MM.1S (cell line): ENCODE results near the gene SMARCD3.

Experiments
- DNase-seq: peaks from one replicate; pipeline ENCODE4 v3.0.0-alpha.2; 2015
- H2AFZ ChIP-seq: fragments of 300-600 bp; sonication (generic); 2 replicates; pipeline ENCODE4 v1.6.0; 2016; ENCODE audit warnings: antibody characterized with exemption, low read length
- H3F3A ChIP-seq: fragments of 300-600 bp; sonication (generic); 2 replicates; pipeline ENCODE4 v1.6.1; 2016; ENCODE audit warnings: mild to moderate bottlenecking, antibody characterized with exemption, low read length, moderate library complexity, mixed read lengths; ENCODE audit not compliant: insufficient read depth
- H3K27ac ChIP-seq: fragments of 300-600 bp; sonication (generic); 2 replicates; pipeline ENCODE4 v1.5.1; 2016; ENCODE audit warnings: mild to moderate bottlenecking, low read length
- H3K27me3 ChIP-seq: fragments of 300-600 bp; sonication (generic); replicated peaks from 2 replicates; pipeline ENCODE4 v1.6.0; 2016; ENCODE audit warnings: low read length; ENCODE audit not compliant: insufficient read depth
- H3K36me3 ChIP-seq: fragments of 300-600 bp; sonication (generic); replicated peaks from 2 replicates; pipeline ENCODE4 v1.6.1; 2016; ENCODE audit warnings: mild to moderate bottlenecking, low read length, mixed read lengths; ENCODE audit not compliant: insufficient read depth
- H3K4me1 ChIP-seq: fragments of 300-600 bp; sonication (generic); 2 replicates; pipeline ENCODE4 v1.6.1; 2016; ENCODE audit warnings: low read length, mixed read lengths
- H3K4me2 ChIP-seq: fragments of 300-600 bp; sonication (generic); 2 replicates; pipeline ENCODE4 v1.6.0; 2016; ENCODE audit warnings: low read depth, low read length
- H3K4me3 ChIP-seq: fragments of 300-600 bp; sonication (generic); 2 replicates; pipeline ENCODE4 v1.5.1; 2016; ENCODE audit warnings: low read length, mixed read lengths
- H3K79me2 ChIP-seq: fragments of 300-600 bp; sonication (generic); 2 replicates; pipeline ENCODE4 v1.6.1; 2016; ENCODE audit warnings: mixed run types, low read length, mixed read lengths
- H3K9ac ChIP-seq: fragments of 300-600 bp; sonication (generic); 2 replicates; pipeline ENCODE4 v1.6.1; 2016; ENCODE audit warnings: low read length, mixed read lengths
- H3K9me2 ChIP-seq: fragments of 300-600 bp; sonication (generic); replicated peaks from 2 replicates; pipeline ENCODE4 v1.6.1; 2016; ENCODE audit warnings: mild to moderate bottlenecking, low read length, mixed read lengths; ENCODE audit not compliant: insufficient read depth
- H3K9me3 ChIP-seq: fragments of 300-600 bp; sonication (generic); replicated peaks from 2 replicates; pipeline ENCODE4 v1.6.1; 2016; ENCODE audit warnings: mild to moderate bottlenecking, low read length, mixed read lengths; ENCODE audit not compliant: insufficient read depth
- H4K20me1 ChIP-seq: fragments of 300-600 bp; sonication (generic); 2 replicates; pipeline ENCODE4 v1.6.1; 2016; ENCODE audit warnings: mild to moderate bottlenecking, low read length, moderate library complexity, mixed read lengths; ENCODE audit not compliant: insufficient read depth
- CTCF ChIP-seq: fragments of 300-600 bp; sonication (generic); IDR thresholded peaks from 2 replicates; pipeline ENCODE4 v1.5.1; 2016; ENCODE audit warnings: antibody characterized with exemption, low read length, mixed read lengths
- EZH2 ChIP-seq: fragments of 300-600 bp; sonication (generic); optimal IDR thresholded peaks from 2 replicates; pipeline ENCODE3; 2017; ENCODE audit warnings: low read depth, mild to moderate bottlenecking, antibody characterized with exemption, low read length, mixed read lengths
- EZH2phosphoT487 ChIP-seq: fragments of 300-600 bp; sonication (generic); IDR thresholded peaks from 2 replicates; pipeline ENCODE4 v1.6.1; 2018; ENCODE audit warnings: antibody characterized with exemption, low read length

The SMARCD3 gene

DNA sequence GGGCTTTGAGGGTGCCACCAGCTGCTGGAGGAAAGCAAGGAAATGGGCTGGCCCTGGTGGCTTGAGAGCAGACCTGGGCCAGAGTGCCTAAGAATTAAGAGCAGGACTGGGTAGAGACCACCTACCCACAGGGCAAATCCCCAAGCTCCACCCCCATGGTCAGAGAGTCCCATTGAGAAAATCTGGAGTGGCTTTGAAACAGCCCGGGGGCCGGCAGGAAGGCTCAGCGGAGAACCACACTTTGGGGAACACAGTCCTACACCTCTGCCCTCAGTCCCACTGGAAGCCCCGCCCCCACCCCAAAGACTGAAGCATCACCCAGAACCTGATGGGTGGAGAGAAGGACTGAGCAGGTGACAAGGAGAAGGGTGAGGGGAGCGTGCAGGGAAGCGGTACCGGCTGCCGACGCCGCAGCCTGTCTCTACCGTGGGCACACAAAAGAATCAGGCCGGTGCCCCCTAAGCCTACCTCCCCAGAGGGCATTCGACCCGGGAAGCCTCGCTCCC lies 3.6 kb downstream of the SMARCD3 start:
- H3K4me1 ChIP-seq, result peaks cover 15% of the 10 kb centered on the region
- no peak overlapping the region for H3K9ac ChIP-seq
- H3K79me2 ChIP-seq, result no peaks in the 10 kb centered on the region
- no peaks in the 10 kb centered on the region for H3K9me3 ChIP-seq
- peaks cover 5% of the 10 kb centered on the region; the same call in 1 of the 2 replicates for H4K20me1 ChIP-seq
- peaks cover 56% of the 10 kb centered on the region for H3K27me3 ChIP-seq
- TF ChIP-seq EZH2, result peak; percentile 91
- 0 out of 2 replicates have a peak, but pooled peaks have one; percentile 60 for TF ChIP-seq EZH2phosphoT487
- TF ChIP-seq CTCF, result no peak
- H3K4me2 ChIP-seq, result peak overlapping the region; percentile 82
- no peak overlapping the region for H3K27ac ChIP-seq
- H3K36me3 ChIP-seq, result no peaks in the 10 kb centered on the region
- 0 out of 2 replicates have a peak overlapping the region, but pooled peaks have one; percentile 37 for H2AFZ ChIP-seq
- 0 out of 2 replicates have a peak, but pooled peaks cover 9% of the 10 kb centered on the region for H3F3A ChIP-seq
- peak overlapping the region; percentile 50 for H3K4me3 ChIP-seq
- no peaks in the 10 kb centered on the region for H3K9me2 ChIP-seq
- no peak for DNase-seq

- Histone ChIP-seq H3K4me1 (peaks cover 15% of the 10 kb centered on the region), H3K9me3 (no peaks in the 10 kb centered on the region), H2AFZ (no peak overlapping the region), H4K20me1 (peaks cover 5% of the 10 kb centered on the region; the same call in 1 of the 2 replicates), H3F3A (0 out of 2 replicates have a peak, but pooled peaks cover 9% of the 10 kb centered on the region), H3K9me2 (no peaks in the 10 kb centered on the region), H3K27me3 (peaks cover 50% of the 10 kb centered on the region), H3K4me2 (peak overlapping the region; percentile 82), H3K27ac (no peak overlapping the region), H3K36me3 (no peaks in the 10 kb centered on the region), H3K9ac (no peak overlapping the region), H3K4me3 (peak overlapping the region; percentile 50; the same call in 1 of the 2 replicates), H3K79me2 (no peaks in the 10 kb centered on the region)
- TF ChIP-seq CTCF (peak; percentile 99), EZH2 (no peak)
- peak; percentile 61 for DNase-seq
Measured at GRCh38 chr7:151244196-151244840, 4.2 kb downstream of the SMARCD3 start.

- TF ChIP-seq CTCF (no peak), EZH2phosphoT487 (no peak), EZH2 (no peak)
- Histone ChIP-seq H4K20me1 (peaks cover 5% of the 10 kb centered on the region; the same call in 1 of the 2 replicates), H3K27ac (no peak overlapping the region), H3K27me3 (peaks cover 47% of the 10 kb centered on the region), H2AFZ (no peak overlapping the region), H3K4me3 (peak overlapping the region; percentile 40), H3K4me2 (peak overlapping the region; percentile 82; the same call in 1 of the 2 replicates), H3K4me1 (peaks cover 15% of the 10 kb centered on the region), H3K9me2 (no peaks in the 10 kb centered on the region), H3K79me2 (no peaks in the 10 kb centered on the region), H3K9me3 (no peaks in the 10 kb centered on the region), H3F3A (0 out of 2 replicates have a peak, but pooled peaks cover 9% of the 10 kb centered on the region), H3K9ac (no peak overlapping the region), H3K36me3 (no peaks in the 10 kb centered on the region)
- DNase-seq, result peak; percentile 75
Measured at GRCh38 chr7:151243408-151244195, 4.9 kb downstream of the SMARCD3 start.
